GM18867 (cell line): ENCODE results near the gene ESYT2.

ENCODE experiments used
- ATAC-seq: cut with Tn5 transposase; IDR thresholded peaks from one replicate; pipeline ENCODE4 v1.9.1; 2021; ENCODE audit warnings: mild to moderate bottlenecking, moderate library complexity; ENCODE audit not compliant: unreplicated experiment

The ESYT2 gene

GRCh38 chr7:158745057-158745715, 84.1 kb downstream of the ESYT2 start:
- ATAC-seq: no peak

GRCh38 chr7:158744070-158744469, 85.2 kb downstream of the ESYT2 start:
- ATAC-seq: no peak

GRCh38 chr7:158743219-158743618, 86.1 kb downstream of the ESYT2 start:
- no peak for ATAC-seq

- ATAC-seq: no peak
Observed at GRCh38 chr7:158742065-158742821, 87.1 kb downstream of the ESYT2 start.

DNA sequence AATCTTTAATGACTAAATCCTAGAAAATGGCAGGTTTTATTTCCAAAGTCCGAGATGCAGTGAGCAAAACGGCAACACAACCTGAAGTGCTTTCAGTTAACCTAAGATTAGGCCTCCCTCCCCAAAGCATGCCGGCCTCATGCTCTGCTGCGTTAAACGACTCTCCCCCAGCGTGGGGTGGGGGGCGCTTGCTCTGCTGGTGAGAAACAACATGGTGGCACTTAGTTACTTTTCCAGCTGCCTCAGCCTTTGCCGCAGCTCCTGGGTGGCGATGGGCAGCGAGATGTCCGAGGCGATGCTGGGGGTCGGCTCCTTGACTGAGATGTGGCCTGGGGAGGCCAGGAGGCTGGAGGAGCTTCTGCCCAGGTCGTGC, 88.0 kb downstream of the ESYT2 start:
- no peak for ATAC-seq

GRCh38 chr7:158740657-158741293, 88.5 kb downstream of the ESYT2 start:
- no peak for ATAC-seq

- no peak for ATAC-seq
Observed at GRCh38 chr7:158740013-158740656, 89.2 kb downstream of the ESYT2 start.

- ATAC-seq: no peak
Observed at GRCh38 chr7:158738841-158739240, 90.5 kb downstream of the ESYT2 start.

DNA sequence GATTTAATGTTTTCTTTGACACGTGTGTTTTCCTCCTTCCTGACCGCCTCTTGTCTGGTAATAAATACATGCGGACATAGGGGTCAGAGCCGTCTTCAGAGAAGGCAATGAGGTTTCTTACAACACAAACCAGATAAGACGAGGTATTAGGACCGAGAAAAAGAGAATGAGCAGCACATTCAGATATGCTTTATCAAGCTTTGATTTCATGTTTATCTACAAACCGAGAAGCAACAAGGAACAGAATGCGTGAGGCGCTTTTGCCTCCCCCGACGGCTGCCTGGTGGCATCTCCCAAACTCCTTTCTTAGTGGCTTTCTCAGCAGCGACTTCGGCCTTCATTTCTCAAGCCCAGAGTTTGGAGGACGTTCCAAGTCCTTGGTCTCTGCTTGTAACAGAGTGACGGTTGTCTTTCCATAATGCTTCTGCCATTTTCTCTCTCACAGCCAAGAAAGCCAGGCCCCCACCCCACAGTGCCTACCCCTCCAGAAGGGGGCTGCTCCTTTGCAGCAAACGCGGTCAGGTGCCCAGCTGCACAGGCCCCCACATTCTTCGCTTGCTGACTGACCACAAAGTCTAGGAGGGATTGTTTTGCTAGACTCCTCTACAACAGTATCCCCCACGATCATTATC, 92.1 kb downstream of the ESYT2 start:
- ATAC-seq: no peak

GRCh38 chr7:158735935-158736334, 93.4 kb downstream of the ESYT2 start:
- ATAC-seq: no peak

DNA sequence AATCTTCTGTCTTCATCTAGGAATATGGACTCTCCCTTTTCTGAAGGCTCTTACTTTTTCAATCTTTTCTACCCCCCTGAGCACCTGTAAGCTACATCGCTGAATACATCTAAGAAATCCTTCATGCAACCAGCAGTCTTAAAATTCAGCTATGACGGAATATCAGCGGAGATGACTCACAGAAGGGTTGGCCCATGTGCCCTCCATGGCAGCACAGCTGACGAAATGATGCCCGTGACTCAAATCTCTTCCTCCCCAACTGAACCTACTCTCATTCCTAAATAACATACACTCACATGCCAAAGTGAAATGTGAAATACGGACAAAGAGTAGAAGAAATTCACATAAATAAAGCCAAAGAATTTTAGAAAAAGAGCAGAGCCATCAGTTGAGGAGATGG, 94.4 kb downstream of the ESYT2 start:
- no peak for ATAC-seq

- no peak for ATAC-seq
Observed at GRCh38 chr7:158733775-158734494, 95.4 kb downstream of the ESYT2 start.

DNA sequence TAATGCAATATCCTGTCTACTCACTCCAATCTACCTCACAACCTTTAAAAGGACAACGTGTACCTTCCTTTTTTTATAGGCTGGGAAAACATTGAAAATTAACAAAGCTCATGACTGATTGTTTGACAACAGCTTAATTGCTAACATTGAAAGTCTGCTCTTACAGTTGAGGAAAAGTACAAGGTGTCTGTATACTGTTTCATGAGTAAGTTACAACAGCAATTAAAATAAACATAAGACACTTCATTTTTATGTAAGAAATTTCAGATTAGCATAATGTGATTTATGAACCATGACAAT, 96.1 kb downstream of the ESYT2 start:
- ATAC-seq: no peak

DNA sequence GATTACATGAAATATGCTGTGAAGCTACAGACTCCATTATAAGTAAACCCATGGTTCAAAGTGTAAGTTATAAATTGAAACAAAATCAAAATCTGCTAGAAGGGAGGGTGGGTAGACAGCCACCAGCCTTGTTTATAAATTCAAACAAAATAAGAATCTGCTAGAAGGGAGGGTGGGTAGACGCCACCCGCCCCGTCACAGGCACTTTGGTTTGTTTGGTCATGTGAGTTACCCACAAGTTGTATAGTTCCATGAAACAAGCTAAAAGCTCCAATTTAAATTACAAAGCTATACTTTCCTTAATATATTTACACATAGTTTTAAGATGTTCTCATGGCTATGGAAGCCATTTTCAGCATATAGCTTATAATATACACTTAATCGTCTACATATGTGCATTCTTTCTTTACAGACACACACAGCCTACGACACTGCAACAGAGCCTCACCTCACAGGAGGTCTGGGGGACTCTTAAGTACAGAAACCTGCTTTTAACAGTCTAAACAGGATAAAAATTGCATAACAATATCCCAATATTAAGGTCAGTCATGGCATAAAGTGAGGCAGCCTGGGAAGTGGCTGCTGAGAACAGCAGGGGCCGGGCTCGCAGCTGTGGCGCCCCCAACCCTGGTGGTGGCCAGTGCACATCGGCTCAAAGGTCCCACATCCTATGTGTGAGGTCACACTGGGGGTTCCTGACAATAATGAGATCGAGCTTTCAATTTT, 96.7 kb downstream of the ESYT2 start:
- no peak for ATAC-seq

DNA sequence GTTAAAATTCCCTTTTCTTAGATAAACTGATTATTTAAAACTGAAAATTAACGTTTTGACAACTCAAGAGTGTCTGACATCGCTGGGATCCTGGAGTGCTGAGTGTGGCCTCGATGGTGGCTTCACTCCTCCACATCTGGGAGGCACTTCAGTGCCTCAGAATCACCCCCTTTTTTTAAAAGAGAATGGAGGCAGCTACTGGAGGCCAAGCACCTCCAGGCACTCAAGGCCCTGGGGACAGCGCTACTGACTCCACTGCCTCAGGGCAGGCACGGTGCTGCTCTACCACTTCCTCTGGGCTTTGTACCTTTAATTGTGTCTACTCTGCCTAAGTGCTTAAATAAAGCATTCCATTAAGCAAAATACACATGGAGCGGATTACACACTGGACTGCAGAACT, 97.5 kb downstream of the ESYT2 start:
- ATAC-seq: no peak

- ATAC-seq: no peak
Observed at GRCh38 chr7:158730383-158731346, 98.6 kb downstream of the ESYT2 start.

DNA sequence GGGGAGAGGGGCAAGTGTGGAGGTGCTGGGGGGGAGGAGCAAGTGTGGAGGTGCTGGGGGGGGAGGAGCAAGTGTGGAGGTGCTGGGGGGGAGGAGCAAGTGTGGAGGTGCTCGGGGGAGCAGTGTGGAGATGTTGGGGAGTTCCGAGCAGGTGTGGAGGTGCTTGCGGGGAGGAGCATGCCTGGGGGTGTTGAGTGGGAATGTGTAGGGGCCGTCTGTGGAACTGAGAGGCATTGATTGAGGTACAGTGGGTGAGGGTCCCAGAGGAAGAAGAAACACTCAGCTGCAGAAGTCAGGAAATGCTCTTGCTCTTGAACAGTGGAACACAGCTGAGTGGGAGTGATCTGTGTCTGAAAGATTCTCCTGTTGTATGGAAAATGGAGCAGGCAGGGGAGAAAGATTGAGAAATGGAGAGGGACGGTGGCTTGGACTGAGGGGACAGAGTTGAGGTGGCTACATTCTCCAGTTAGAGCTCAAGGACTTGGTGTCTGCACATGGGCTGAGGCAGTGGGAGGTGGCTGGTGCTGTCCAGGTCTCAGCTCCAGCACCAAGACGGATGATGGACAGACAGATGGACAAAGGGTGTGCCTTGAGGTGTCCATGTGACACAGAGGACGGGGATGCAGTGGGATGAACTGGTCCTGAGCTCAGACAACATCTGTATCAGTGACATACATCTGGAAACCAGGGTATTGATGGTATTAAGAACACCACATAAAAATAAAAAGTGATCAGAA, 99.5 kb downstream of the ESYT2 start:
- no peak for ATAC-seq

DNA sequence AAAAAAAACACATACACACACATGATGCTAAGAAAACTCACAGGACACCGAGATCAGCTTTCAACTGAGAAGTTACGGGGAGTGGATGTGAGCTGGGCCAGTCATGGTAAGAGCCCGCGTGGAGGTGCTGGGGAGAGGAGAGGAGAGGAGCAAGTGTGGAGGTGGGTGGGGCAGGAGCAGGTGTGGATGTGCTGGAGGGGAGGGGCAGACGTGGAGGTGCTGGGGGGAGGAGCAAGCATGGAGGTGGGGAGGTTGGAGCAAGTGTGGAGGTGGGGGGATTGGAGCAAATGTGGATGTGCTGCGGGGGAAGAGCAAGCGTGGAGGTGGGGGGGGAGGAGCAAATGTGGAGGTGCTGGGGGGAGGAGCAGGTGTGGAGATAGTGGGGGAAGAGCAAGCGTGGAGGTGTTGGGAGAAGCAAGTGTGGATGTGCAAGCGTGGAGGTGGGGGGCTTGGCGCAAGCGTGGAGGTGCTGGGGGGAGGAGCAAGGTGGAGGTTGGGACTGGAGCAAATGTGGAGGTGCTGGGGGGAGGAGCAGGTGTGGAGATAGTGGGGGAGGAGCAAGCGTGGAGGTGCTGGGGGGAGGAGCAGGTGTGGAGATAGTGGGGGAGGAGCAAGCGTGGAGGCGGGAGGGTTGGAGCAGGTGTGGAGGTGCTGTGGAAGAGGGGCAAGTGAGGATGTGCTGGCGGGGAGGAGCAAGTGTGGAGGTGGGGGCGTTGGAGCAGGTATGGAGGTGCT, 100.2 kb downstream of the ESYT2 start:
- no peak for ATAC-seq
